AG04450 (cell line): ENCODE measurements around the gene TERB2. TPM values are rescaled to one million over a fixed set of nuclear protein-coding genes. Genes with fewer than 3 reads are reported as not detected.

Source experiments
- CTCF ChIA-PET: fragments of 300-600, 350-600 bp; formaldehyde crosslinking; extraction: SDS; loops from one replicate; lab custom pipeline; 2022; ENCODE audit warnings: antibody characterized with exemption, inconsistent platforms; lab: Charles Lee
- POLR2A ChIA-PET: fragments of 350-600 bp; formaldehyde crosslinking; extraction: SDS; loops from one replicate; lab custom pipeline; 2021; ENCODE audit warnings: antibody characterized with exemption, inconsistent platforms; lab: Yijun Ruan, JAX
- DNase-seq: peaks from one replicate; pipeline ENCODE4 v3.0.0-alpha.2; 2011; ENCODE audit warnings: low read depth, low spot score
- H3K27ac ChIP-seq: one replicate; pipeline ENCODE4 v1.5.1; 2012; ENCODE audit warnings: low read depth, low read length, control low read depth
- H3K27me3 ChIP-seq: one replicate; pipeline ENCODE4 v1.6.0; 2012; ENCODE audit warnings: low read length; ENCODE audit not compliant: control insufficient read depth, insufficient read depth
- H3K4me3 ChIP-seq: 2 replicates; pipeline ENCODE4 v1.5.1; 2011; ENCODE audit warnings: mild to moderate bottlenecking, low read depth, low read length, control low read depth
- H3K9me3 ChIP-seq: 2 replicates; pipeline ENCODE4 v1.5.1; 2012; ENCODE audit warnings: low read length; ENCODE audit not compliant: control insufficient read depth, insufficient read depth
- polyA plus RNA-seq: library from polyadenylated mRNA; depleted of rRNA; stranded (reverse); fragments of >200 nt; gene quantifications from 2 replicates; pipeline ENCODE4 v1.2.3, GENCODE V29; 2011; rRNA removed
- small RNA-seq: library from RNA; depleted of rRNA; stranded (forward); fragments of <200 nt; gene quantifications from one replicate; pipeline ENCODE3, GENCODE V24; 2012; ENCODE audit warnings: low read depth; ENCODE audit not compliant: insufficient read length
- TF ChIP-seq, protein P1 (sequence below): IDR thresholded peaks from 2 replicates; pipeline ENCODE4 v1.5.1; 2011; ENCODE audit warnings: low read depth, low read length, control low read depth, inconsistent platforms

The TERB2 gene
- polyA plus RNA-seq, 1 experiment = not detected

DNA sequence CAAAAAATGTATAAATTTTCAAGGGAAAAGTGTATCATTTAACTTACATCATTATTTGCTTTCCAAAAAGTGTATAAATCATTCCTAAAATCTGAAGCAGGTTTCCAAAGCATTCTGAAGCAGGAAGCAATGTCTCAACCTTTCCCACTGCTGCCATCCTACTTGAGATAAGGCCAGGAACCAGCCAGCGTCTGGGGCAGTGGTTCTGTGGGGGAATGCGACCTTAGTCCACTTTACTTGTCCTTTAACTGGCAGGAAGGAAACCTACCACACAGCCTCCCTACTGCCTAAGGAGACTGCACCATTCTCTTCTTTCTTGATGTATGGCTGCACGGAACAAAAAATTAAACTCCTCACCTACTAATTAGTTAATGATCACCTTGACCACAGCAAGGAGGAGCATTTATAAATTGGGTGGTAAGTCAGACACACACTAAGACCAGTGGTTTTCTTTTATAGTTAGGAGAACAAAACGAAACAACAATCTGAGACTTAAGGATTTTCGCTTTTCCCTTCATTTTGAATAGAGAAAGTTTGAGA is 70.2 kb downstream of the TERB2 start:
- Histone ChIP-seq H3K9me3 (peaks cover 3% of the 10 kb centered on the region; the same call in 1 of the 2 replicates), H3K27me3 (no peaks in the 10 kb centered on the region), H3K27ac (no peak overlapping the region), H3K4me3 (no peak overlapping the region)
- DNase-seq = no peak
- TF ChIP-seq, protein P1, sequence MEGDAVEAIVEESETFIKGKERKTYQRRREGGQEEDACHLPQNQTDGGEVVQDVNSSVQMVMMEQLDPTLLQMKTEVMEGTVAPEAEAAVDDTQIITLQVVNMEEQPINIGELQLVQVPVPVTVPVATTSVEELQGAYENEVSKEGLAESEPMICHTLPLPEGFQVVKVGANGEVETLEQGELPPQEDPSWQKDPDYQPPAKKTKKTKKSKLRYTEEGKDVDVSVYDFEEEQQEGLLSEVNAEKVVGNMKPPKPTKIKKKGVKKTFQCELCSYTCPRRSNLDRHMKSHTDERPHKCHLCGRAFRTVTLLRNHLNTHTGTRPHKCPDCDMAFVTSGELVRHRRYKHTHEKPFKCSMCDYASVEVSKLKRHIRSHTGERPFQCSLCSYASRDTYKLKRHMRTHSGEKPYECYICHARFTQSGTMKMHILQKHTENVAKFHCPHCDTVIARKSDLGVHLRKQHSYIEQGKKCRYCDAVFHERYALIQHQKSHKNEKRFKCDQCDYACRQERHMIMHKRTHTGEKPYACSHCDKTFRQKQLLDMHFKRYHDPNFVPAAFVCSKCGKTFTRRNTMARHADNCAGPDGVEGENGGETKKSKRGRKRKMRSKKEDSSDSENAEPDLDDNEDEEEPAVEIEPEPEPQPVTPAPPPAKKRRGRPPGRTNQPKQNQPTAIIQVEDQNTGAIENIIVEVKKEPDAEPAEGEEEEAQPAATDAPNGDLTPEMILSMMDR = no peak
- CTCF ChIA-PET = interaction anchor here (0.8 to 1.9 kb wide), 2 partner anchors 10 to 91 kb away, joined by 4 to 7 read pairs; no protein-coding TSS in a partner anchor
- POLR2A ChIA-PET = no interaction called here

DNA sequence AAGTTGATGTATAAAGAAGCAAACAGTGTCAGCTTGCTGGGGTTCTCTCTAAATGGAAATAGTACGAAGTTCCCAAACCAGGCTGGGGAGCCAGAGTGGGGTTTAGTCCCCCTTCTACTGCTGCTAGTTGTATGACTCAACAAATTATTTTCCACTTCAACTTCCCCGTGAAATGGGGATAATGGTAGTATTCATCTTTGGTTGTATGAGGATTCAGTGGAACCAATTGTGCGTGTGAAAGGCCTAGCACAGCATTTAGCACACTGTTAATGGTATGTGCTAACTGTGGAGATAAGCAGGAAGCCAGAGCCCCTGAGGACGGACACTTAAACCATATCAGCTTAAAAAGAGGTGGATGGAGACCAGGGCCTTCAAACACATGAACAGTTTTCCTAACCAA is 70.7 kb downstream of the TERB2 start:
- no peak overlapping the region for H3K27ac ChIP-seq
- TF ChIP-seq, protein P1 = no peak
- H3K9me3 ChIP-seq = peaks cover 3% of the 10 kb centered on the region; the same call in 1 of the 2 replicates
- H3K27me3 ChIP-seq = no peaks in the 10 kb centered on the region
- no peak overlapping the region for H3K4me3 ChIP-seq
- ChIA-PET POLR2A (no interaction called here), CTCF (interaction anchor here (0.8 to 1.9 kb wide), 2 partner anchors 9 to 91 kb away, joined by 4 to 7 read pairs; no protein-coding TSS in a partner anchor)
- DNase-seq = no peak

Small RNA genes lying within 50 kb of the gene (small RNA-seq; reads per million reads assigned to genes)
- gene RNU1-78P = not detected
- not detected for gene RNU6-1108P
- not detected for gene RNU6-1332P
- 0.81 reads per million for gene RNU6-966P

Other genes with a start within 250 kb of the TERB2 start
- gene PATL2, start 245.4 kb upstream of the TERB2 start, polyA plus RNA-seq = 0.17 and 0.50 TPM in 2 replicates
- gene B2M, start 245.2 kb upstream of the TERB2 start, polyA plus RNA-seq = 5,193 and 5,536 TPM in 2 replicates
- gene TRIM69, start 220.2 kb upstream of the TERB2 start, polyA plus RNA-seq = 11.9 and 16.4 TPM in 2 replicates
- gene SORD, start 66.5 kb downstream of the TERB2 start, polyA plus RNA-seq = 32.0 and 33.9 TPM in 2 replicates
- 0.02 TPM in 1 of 2 replicates, not detected in the other for gene DUOX2, start 157.5 kb downstream of the TERB2 start, polyA plus RNA-seq
- gene DUOXA2, start 157.6 kb downstream of the TERB2 start, polyA plus RNA-seq = not detected in 2 replicates
- gene DUOXA1, start 173.2 kb downstream of the TERB2 start, polyA plus RNA-seq = not detected in 2 replicates
- gene DUOX1, start 173.3 kb downstream of the TERB2 start, polyA plus RNA-seq = not detected in 2 replicates
- 4.1 and 4.7 TPM in 2 replicates for gene SHF, start 231.3 kb downstream of the TERB2 start, polyA plus RNA-seq